Endothelial cell (in vitro differentiated cells): Measurements from ENCODE around the gene EVA1C. TPM values are rescaled to one million over a fixed set of nuclear protein-coding genes. Genes with fewer than 3 reads are reported as not detected.

Source experiments
- DNase-seq: peaks from one replicate; pipeline ENCODE4 v3.0.0; 2021; ENCODE audit warnings: low spot score
- H3K27ac Mint-ChIP-seq: one replicate; pipeline ENCODE4 v1.8.0; 2021; ENCODE audit warnings: mixed read lengths, inconsistent platforms; ENCODE audit not compliant: unreplicated experiment
- H3K27me3 Mint-ChIP-seq: one replicate; pipeline ENCODE4 v1.8.0; 2021; ENCODE audit warnings: mild to moderate bottlenecking, moderate library complexity, mixed read lengths, inconsistent platforms; ENCODE audit not compliant: unreplicated experiment
- H3K36me3 Mint-ChIP-seq: one replicate; pipeline ENCODE4 v1.8.0; 2021; ENCODE audit warnings: mild to moderate bottlenecking, low read depth, mixed read lengths, inconsistent platforms; ENCODE audit not compliant: unreplicated experiment
- H3K4me1 Mint-ChIP-seq: one replicate; pipeline ENCODE4 v1.8.0; 2021; ENCODE audit warnings: mild to moderate bottlenecking, mixed read lengths, inconsistent platforms; ENCODE audit not compliant: unreplicated experiment
- H3K4me3 Mint-ChIP-seq: one replicate; pipeline ENCODE4 v1.8.0; 2021; ENCODE audit warnings: mild to moderate bottlenecking, mixed read lengths, inconsistent platforms; ENCODE audit not compliant: unreplicated experiment
- H3K9me3 Mint-ChIP-seq: one replicate; pipeline ENCODE4 v1.8.0; 2021; ENCODE audit warnings: mixed read lengths, inconsistent platforms; ENCODE audit not compliant: unreplicated experiment
- total RNA-seq: library from RNA; stranded (reverse); fragmentation: NEBNext Ultra II Directional; extraction: Animal tissue kit (Norgen Biotek cat#: 25700); gene quantifications from one replicate; pipeline ENCODE4 v1.2.1, GENCODE V29; 2021; ENCODE audit not compliant: unreplicated experiment
- TF ChIP-seq, protein P1 (sequence below): fragments of 200-600 bp; sonication (generic); IDR thresholded peaks from one replicate; pipeline ENCODE4 v1.5.0; 2021; ENCODE audit warnings: antibody characterized with exemption; ENCODE audit not compliant: unreplicated experiment

The EVA1C gene
- total RNA-seq, 1 donor from 2014 or later: 1.1 TPM

DNA sequence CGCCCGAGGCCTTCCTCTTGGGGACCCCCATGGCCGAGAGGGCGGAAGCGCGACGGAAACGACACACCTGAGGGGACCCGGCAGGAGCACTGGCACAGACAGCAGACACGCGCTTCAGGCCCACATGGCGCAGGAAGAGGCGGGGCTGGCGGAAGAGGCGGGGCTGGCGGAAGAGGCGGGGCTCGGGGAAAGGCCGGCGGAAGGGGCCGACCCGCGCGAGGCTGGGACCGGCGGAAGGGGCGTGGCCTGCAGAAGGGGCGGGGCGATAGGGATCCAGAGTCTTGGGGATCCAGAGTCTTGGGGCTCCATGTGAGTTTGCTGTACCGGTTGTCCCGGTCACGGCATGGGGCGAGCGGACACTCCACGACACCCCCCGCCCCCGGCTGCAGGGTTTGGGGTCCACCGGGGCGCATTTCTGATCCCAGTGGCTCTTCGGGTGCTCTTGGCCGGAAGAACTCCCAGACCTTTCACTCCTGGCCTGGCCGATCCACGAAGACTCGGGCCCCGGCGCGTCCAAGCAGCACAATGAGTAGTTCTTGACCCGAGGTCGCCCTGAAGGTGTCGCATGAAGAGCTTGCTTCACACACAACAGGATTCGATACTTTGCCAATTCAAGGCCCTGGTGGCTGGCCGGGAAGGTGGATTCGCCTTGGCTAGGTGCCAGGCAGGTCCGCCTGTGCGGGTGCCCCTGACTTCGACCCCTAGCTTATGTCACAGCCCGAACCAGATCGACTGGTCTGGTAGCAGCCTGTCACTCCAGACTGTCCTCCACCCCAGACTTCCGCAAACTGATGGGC is 19.4 kb upstream of the EVA1C start, which contains the start of gene URB1:
Gene URB1, minus strand, starts transcription at position 133 of the 797 bp plus-strand sequence. Its CDS starts 102 bp downstream, at position 31.
- no peaks in the 10 kb centered on the region for H3K9me3 Mint-ChIP-seq
- H3K27ac Mint-ChIP-seq: no peak within 1 kb of the TSS
- no peaks in the 10 kb centered on the region for H3K4me1 Mint-ChIP-seq
- no peaks in the 10 kb centered on the region for H3K27me3 Mint-ChIP-seq
- peak within 1 kb of the TSS; percentile 89 for H3K4me3 Mint-ChIP-seq
- peaks cover 4% of the 10 kb centered on the region for H3K36me3 Mint-ChIP-seq
- peak; percentile 84 for DNase-seq
- TF ChIP-seq, protein P1, sequence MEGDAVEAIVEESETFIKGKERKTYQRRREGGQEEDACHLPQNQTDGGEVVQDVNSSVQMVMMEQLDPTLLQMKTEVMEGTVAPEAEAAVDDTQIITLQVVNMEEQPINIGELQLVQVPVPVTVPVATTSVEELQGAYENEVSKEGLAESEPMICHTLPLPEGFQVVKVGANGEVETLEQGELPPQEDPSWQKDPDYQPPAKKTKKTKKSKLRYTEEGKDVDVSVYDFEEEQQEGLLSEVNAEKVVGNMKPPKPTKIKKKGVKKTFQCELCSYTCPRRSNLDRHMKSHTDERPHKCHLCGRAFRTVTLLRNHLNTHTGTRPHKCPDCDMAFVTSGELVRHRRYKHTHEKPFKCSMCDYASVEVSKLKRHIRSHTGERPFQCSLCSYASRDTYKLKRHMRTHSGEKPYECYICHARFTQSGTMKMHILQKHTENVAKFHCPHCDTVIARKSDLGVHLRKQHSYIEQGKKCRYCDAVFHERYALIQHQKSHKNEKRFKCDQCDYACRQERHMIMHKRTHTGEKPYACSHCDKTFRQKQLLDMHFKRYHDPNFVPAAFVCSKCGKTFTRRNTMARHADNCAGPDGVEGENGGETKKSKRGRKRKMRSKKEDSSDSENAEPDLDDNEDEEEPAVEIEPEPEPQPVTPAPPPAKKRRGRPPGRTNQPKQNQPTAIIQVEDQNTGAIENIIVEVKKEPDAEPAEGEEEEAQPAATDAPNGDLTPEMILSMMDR: no peak

DNA sequence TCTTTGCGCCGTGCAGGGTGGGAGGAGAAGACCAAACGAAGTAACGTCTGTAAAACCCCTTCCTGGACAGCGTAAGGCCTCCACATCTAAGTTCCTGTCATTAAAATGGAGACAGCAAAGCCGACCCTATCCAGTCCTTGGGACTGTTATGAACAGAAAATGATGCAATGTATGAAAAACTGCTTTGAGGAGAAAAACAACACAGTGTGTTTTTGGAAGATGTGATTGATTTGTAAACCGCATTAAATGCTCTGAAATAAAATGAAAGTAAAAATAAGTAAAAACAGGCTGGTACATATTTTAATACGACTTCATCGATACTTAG is 18.9 kb upstream of the EVA1C start:
- H3K27ac Mint-ChIP-seq: no peak overlapping the region
- peaks cover 4% of the 10 kb centered on the region for H3K36me3 Mint-ChIP-seq
- TF ChIP-seq, protein P1: no peak
- H3K9me3 Mint-ChIP-seq: no peaks in the 10 kb centered on the region
- no peaks in the 10 kb centered on the region for H3K27me3 Mint-ChIP-seq
- no peaks in the 10 kb centered on the region for H3K4me1 Mint-ChIP-seq
- peak overlapping the region; percentile 89 for H3K4me3 Mint-ChIP-seq
- DNase-seq: no peak

DNA sequence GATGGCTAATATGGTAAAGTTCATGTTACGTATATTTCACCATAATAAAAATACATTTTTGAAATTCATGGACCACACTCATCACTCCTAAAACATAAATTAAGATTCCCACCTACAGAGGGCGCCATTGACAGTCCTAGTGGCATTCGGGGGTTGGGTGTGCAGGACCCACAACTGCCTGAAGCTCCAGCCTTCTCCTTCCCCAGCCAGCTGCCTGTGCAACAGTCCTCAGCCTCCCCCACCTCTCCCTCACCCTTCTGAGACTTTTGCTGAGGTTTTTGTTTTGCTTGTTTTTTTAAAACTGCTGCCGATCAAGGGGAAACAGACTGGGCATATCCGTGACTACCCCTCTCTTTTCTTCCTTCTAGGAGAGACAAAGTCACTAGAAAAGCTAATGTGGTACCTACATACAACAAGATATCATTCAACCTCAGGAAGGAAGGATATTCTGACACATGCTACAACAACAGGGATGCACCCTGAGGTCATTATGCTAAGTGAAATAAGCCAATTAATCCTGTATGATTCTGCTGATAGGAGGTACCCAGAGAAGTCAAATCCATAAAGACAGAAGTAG is 9.2 kb upstream of the EVA1C start:
- Mint-ChIP-seq H3K27me3 (no peaks in the 10 kb centered on the region), H3K9me3 (no peaks in the 10 kb centered on the region), H3K27ac (no peak overlapping the region), H3K36me3 (no peaks in the 10 kb centered on the region), H3K4me3 (no peak overlapping the region), H3K4me1 (no peaks in the 10 kb centered on the region)
- DNase-seq: peak; percentile 70
- TF ChIP-seq, protein P1: peak; percentile 82

DNA sequence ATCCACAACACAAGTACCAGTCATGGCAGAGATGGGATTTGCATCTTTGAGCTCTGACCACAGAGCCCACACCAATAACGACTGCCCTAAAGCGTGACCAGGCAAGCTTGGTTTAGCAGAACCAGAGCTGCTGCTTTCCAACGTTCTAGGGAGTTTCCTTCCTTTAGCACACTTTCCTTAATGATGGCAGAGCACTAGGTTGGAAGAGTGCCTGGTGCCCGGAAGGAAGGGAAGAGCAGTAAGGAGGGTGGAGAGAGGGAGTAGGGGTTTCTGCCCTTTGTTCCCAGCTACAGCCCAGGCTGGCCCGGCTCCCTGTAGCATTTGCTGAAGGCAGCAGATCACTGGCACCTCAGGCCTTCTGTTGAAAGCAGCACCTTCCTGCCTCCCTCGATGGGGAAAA is 6.1 kb upstream of the EVA1C start:
- no peak for DNase-seq
- peaks cover 3% of the 10 kb centered on the region for H3K36me3 Mint-ChIP-seq
- no peak overlapping the region for H3K27ac Mint-ChIP-seq
- no peak overlapping the region for H3K4me3 Mint-ChIP-seq
- H3K4me1 Mint-ChIP-seq: no peaks in the 10 kb centered on the region
- H3K9me3 Mint-ChIP-seq: no peaks in the 10 kb centered on the region
- TF ChIP-seq, protein P1: no peak
- peaks cover 6% of the 10 kb centered on the region for H3K27me3 Mint-ChIP-seq

DNA sequence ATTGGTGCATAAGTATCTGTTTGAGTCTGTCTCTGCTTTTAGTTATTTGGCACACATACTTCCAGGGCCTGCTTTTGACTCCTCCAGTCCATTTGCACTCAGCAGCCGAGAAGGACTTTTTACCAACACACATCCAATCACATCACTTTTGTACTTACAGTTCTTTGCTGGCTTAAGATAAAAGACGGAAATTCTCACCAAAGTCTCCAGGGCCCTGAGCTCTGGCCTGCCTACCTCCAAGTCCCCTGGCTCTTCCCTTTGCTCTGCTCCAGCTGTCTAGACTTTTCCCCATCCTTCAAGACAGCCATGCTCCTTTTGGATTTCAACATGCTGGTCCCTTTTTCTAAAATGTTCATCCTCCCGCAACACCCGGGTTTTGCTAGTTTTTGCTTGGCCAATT is 2.2 kb upstream of the EVA1C start:
- H3K27ac Mint-ChIP-seq: no peak overlapping the region
- peaks cover 3% of the 10 kb centered on the region for H3K4me1 Mint-ChIP-seq
- no peaks in the 10 kb centered on the region for H3K9me3 Mint-ChIP-seq
- H3K4me3 Mint-ChIP-seq: no peak overlapping the region
- H3K27me3 Mint-ChIP-seq: peaks cover 13% of the 10 kb centered on the region
- TF ChIP-seq, protein P1: no peak
- no peak for DNase-seq
- H3K36me3 Mint-ChIP-seq: peaks cover 3% of the 10 kb centered on the region
